ENCODE data around the gene OR8D2. TPM values are rescaled to one million over a fixed set of nuclear protein-coding genes. Genes with fewer than 3 reads are reported as not detected.

Gene OR8D2
- total RNA-seq, 2 experiments from 2014 or later = not detected

GRCh38 chr11:124311269-124311668, 8.7 kb downstream of the OR8D2 start:
- H3K27me3 Mint-ChIP-seq = no peaks in the 10 kb centered on the region
- H3K4me1 Mint-ChIP-seq = no peaks in the 10 kb centered on the region
- no peaks in the 10 kb centered on the region for H3K36me3 Mint-ChIP-seq
- no peak overlapping the region for H3K27ac Mint-ChIP-seq
- CTCF ChIA-PET = no interaction called here
- no peak for ATAC-seq
- no peak for DNase-seq
- no peaks in the 10 kb centered on the region for H3K9me3 Mint-ChIP-seq (ENCODE audit: low read depth)
- no peak overlapping the region for H3K4me3 Mint-ChIP-seq

GRCh38 chr11:124310721-124311120, 9.3 kb downstream of the OR8D2 start:
- Mint-ChIP-seq H3K36me3 (no peaks in the 10 kb centered on the region), H3K9me3 (ENCODE audit: low read depth) (no peaks in the 10 kb centered on the region), H3K27me3 (no peaks in the 10 kb centered on the region), H3K4me1 (no peaks in the 10 kb centered on the region), H3K27ac (no peak overlapping the region), H3K4me3 (no peak overlapping the region)
- CTCF ChIA-PET = no interaction called here
- ATAC-seq (no peak), DNase-seq (no peak)

GRCh38 chr11:124307093-124307492, 12.9 kb downstream of the OR8D2 start:
- CTCF ChIA-PET = no interaction called here
- Mint-ChIP-seq H3K27me3 (no peaks in the 10 kb centered on the region), H3K4me3 (no peak overlapping the region), H3K9me3 (ENCODE audit: low read depth) (no peaks in the 10 kb centered on the region), H3K27ac (no peak overlapping the region), H3K4me1 (no peaks in the 10 kb centered on the region), H3K36me3 (no peaks in the 10 kb centered on the region)
- DNase-seq (no peak), ATAC-seq (no peak)

- DNase-seq = no peak
- CTCF ChIA-PET = no interaction called here
- no peaks in the 10 kb centered on the region for H3K36me3 Mint-ChIP-seq
- no peak for ATAC-seq
- no peak overlapping the region for H3K27ac Mint-ChIP-seq
- H3K4me3 Mint-ChIP-seq = no peak overlapping the region
- H3K4me1 Mint-ChIP-seq = no peaks in the 10 kb centered on the region
- no peaks in the 10 kb centered on the region for H3K27me3 Mint-ChIP-seq
- no peaks in the 10 kb centered on the region for H3K9me3 Mint-ChIP-seq (ENCODE audit: low read depth)
Measured at GRCh38 chr11:124302347-124303125, 17.5 kb downstream of the OR8D2 start.

- ATAC-seq = no peak
- Mint-ChIP-seq H3K4me3 (no peak overlapping the region), H3K9me3 (ENCODE audit: low read depth) (no peaks in the 10 kb centered on the region), H3K36me3 (no peaks in the 10 kb centered on the region), H3K27ac (no peak overlapping the region), H3K27me3 (no peaks in the 10 kb centered on the region), H3K4me1 (no peaks in the 10 kb centered on the region)
- CTCF ChIA-PET = no interaction called here
- DNase-seq = no peak
Measured at GRCh38 chr11:124301548-124301947, 18.4 kb downstream of the OR8D2 start.

GRCh38 chr11:124297921-124298320, 22.1 kb downstream of the OR8D2 start:
- ATAC-seq (no peak), DNase-seq (no peak)
- no peaks in the 10 kb centered on the region for H3K27me3 Mint-ChIP-seq
- H3K27ac Mint-ChIP-seq = no peak overlapping the region
- no peaks in the 10 kb centered on the region for H3K36me3 Mint-ChIP-seq
- no peaks in the 10 kb centered on the region for H3K4me1 Mint-ChIP-seq
- no peaks in the 10 kb centered on the region for H3K9me3 Mint-ChIP-seq (ENCODE audit: low read depth)
- H3K4me3 Mint-ChIP-seq = no peak overlapping the region
- CTCF ChIA-PET = no interaction called here

- no peaks in the 10 kb centered on the region for H3K4me1 Mint-ChIP-seq
- H3K27ac Mint-ChIP-seq = no peak overlapping the region
- no peak overlapping the region for H3K4me3 Mint-ChIP-seq
- no peaks in the 10 kb centered on the region for H3K9me3 Mint-ChIP-seq (ENCODE audit: low read depth)
- CTCF ChIA-PET = no interaction called here
- no peaks in the 10 kb centered on the region for H3K36me3 Mint-ChIP-seq
- H3K27me3 Mint-ChIP-seq = no peaks in the 10 kb centered on the region
- no peak for DNase-seq
- no peak for ATAC-seq
Measured at GRCh38 chr11:124296016-124296415, 24.0 kb downstream of the OR8D2 start.

- no peak overlapping the region for H3K27ac Mint-ChIP-seq
- no peak for DNase-seq
- H3K9me3 Mint-ChIP-seq (ENCODE audit: low read depth) = no peaks in the 10 kb centered on the region
- no peak overlapping the region for H3K4me3 Mint-ChIP-seq
- ATAC-seq = no peak
- CTCF ChIA-PET = no interaction called here
- no peaks in the 10 kb centered on the region for H3K36me3 Mint-ChIP-seq
- H3K27me3 Mint-ChIP-seq = no peaks in the 10 kb centered on the region
- H3K4me1 Mint-ChIP-seq = no peaks in the 10 kb centered on the region
Measured at GRCh38 chr11:124294687-124295086, 25.3 kb downstream of the OR8D2 start.

- Mint-ChIP-seq H3K27ac (no peak overlapping the region), H3K27me3 (no peaks in the 10 kb centered on the region), H3K4me3 (no peak overlapping the region), H3K36me3 (no peaks in the 10 kb centered on the region), H3K9me3 (ENCODE audit: low read depth) (no peaks in the 10 kb centered on the region), H3K4me1 (no peaks in the 10 kb centered on the region)
- DNase-seq = no peak
- CTCF ChIA-PET = no interaction called here
- no peak for ATAC-seq
Measured at GRCh38 chr11:124285610-124286344, 34.2 kb downstream of the OR8D2 start.

GRCh38 chr11:124278261-124278660, 41.7 kb downstream of the OR8D2 start:
- CTCF ChIA-PET = interaction anchor here (1.1 kb wide), 1 partner anchor 16 kb away, joined by 3 read pairs; no protein-coding TSS in a partner anchor

GRCh38 chr11:124277804-124278203, 42.2 kb downstream of the OR8D2 start:
- Mint-ChIP-seq H3K36me3 (no peaks in the 10 kb centered on the region), H3K4me1 (peaks cover 5% of the 10 kb centered on the region), H3K4me3 (no peak overlapping the region), H3K27ac (no peak overlapping the region), H3K9me3 (ENCODE audit: low read depth) (no peaks in the 10 kb centered on the region), H3K27me3 (no peaks in the 10 kb centered on the region)
- CTCF ChIA-PET = interaction anchor here (1.1 kb wide), 1 partner anchor 16 kb away, joined by 3 read pairs; no protein-coding TSS in a partner anchor
- no peak for DNase-seq
- no peak for ATAC-seq

More at GRCh38 chr11:124278261-124278660, 41.7 kb downstream of the OR8D2 start:
- Mint-ChIP-seq H3K27ac (no peak overlapping the region), H3K4me3 (no peak overlapping the region), H3K27me3 (no peaks in the 10 kb centered on the region), H3K36me3 (no peaks in the 10 kb centered on the region), H3K4me1 (peaks cover 5% of the 10 kb centered on the region), H3K9me3 (ENCODE audit: low read depth) (no peaks in the 10 kb centered on the region)
- DNase-seq (no peak), ATAC-seq (no peak)

GRCh38 chr11:124277207-124277606, 42.8 kb downstream of the OR8D2 start:
- no peak for DNase-seq
- Mint-ChIP-seq H3K4me1 (peaks cover 5% of the 10 kb centered on the region), H3K27me3 (no peaks in the 10 kb centered on the region), H3K4me3 (no peak overlapping the region), H3K9me3 (ENCODE audit: low read depth) (no peaks in the 10 kb centered on the region), H3K36me3 (no peaks in the 10 kb centered on the region), H3K27ac (no peak overlapping the region)
- no peak for ATAC-seq
- CTCF ChIA-PET = interaction anchor here (1.1 kb wide), 1 partner anchor 15 kb away, joined by 3 read pairs; no protein-coding TSS in a partner anchor

- Mint-ChIP-seq H3K4me3 (no peak overlapping the region), H3K27ac (no peak overlapping the region), H3K36me3 (no peaks in the 10 kb centered on the region), H3K9me3 (ENCODE audit: low read depth) (no peaks in the 10 kb centered on the region), H3K27me3 (no peaks in the 10 kb centered on the region), H3K4me1 (peaks cover 5% of the 10 kb centered on the region)
- CTCF ChIA-PET = no interaction called here
- ATAC-seq = no peak
- DNase-seq = no peak
Measured at GRCh38 chr11:124276081-124276480, 43.9 kb downstream of the OR8D2 start.

GRCh38 chr11:124274000-124274399, 46.0 kb downstream of the OR8D2 start:
- Mint-ChIP-seq H3K4me1 (peaks cover 5% of the 10 kb centered on the region), H3K4me3 (no peak overlapping the region), H3K27me3 (no peaks in the 10 kb centered on the region), H3K9me3 (ENCODE audit: low read depth) (no peaks in the 10 kb centered on the region), H3K36me3 (no peaks in the 10 kb centered on the region), H3K27ac (no peak overlapping the region)
- ATAC-seq = no peak
- DNase-seq = no peak
- CTCF ChIA-PET = no interaction called here
